ENCODE results near the gene UBQLN4. TPM values are rescaled to one million over a fixed set of nuclear protein-coding genes. Genes with fewer than 3 reads are reported as not detected.
"Not testable (repeated sequence)": the region's sequence is repeated elsewhere in the genome, so short reads cannot be mapped to it uniquely, and the experiment has no call there.

The UBQLN4 gene
- polyA plus RNA-seq, 1 of the 3 experiments (the other 2 are of a cell fraction) = 37.0 TPM

GRCh38 chr1:156042828-156043227 lies 10.8 kb downstream of the UBQLN4 start (continued):
- no peak for TF ChIP-seq RAD21 (IDR thresholded peaks at IDR 0.05; ENCODE audit: low read length)
- TF ChIP-seq SIN3A (IDR thresholded peaks at IDR 0.05; ENCODE audit: borderline replicate concordance, low read depth, low read length) = no peak
- no peak for TF ChIP-seq USF2 (IDR thresholded peaks at IDR 0.05; ENCODE audit: borderline replicate concordance, low read depth, low read length)
- no peak for TF ChIP-seq EP300 (IDR thresholded peaks at IDR 0.05; ENCODE audit: borderline replicate concordance in 1 of 2, low read depth in 1 of 2, low read length in 1 of 2)
- TF ChIP-seq RFX5 (IDR thresholded peaks at IDR 0.05; ENCODE audit: low read length) = no peak
- no peak for TF ChIP-seq FOSL2 (IDR thresholded peaks at IDR 0.05; ENCODE audit: borderline replicate concordance, low read depth)
- TF ChIP-seq GABPA (IDR thresholded peaks at IDR 0.05; ENCODE audit: low read depth) = no peak

GRCh38 chr1:156034991-156035390 lies 18.6 kb downstream of the UBQLN4 start:
- DNase-seq; H3K36me3 ChIP-seq (replicated peaks in 1 of 2; ENCODE audit: control insufficient read depth in 1 of 2, insufficient read depth in 2 of 2, low read length in 1 of 2); H3F3A ChIP-seq (replicated peaks; ENCODE audit: insufficient read depth); H3K4me1 ChIP-seq (ENCODE audit: control insufficient read depth in 1 of 2, insufficient read depth in 2 of 2, low read depth in 1 of 2, low read length in 1 of 2); H3K9me3 ChIP-seq; H3K27ac ChIP-seq (ENCODE audit: low read depth in 2 of 2, low read length in 1 of 2); H3K9ac ChIP-seq; H3K79me2 ChIP-seq (ENCODE audit: insufficient read depth); H3K9me2 ChIP-seq; H4K20me1 ChIP-seq (ENCODE audit: insufficient read depth); POLR2A ChIA-PET; H3K27me3 ChIP-seq (ENCODE audit: insufficient read depth); H3K4me2 ChIP-seq; H2AFZ ChIP-seq (ENCODE audit: low read depth); H3K4me3 ChIP-seq (ENCODE audit: low read depth in 2 of 2, low read length in 1 of 2): not testable (repeated sequence)
- WGBS (ENCODE audit: low lambda C conversion rate) = 95% methylated on average over 4 of the region's 4 CpGs
- CTCF ChIA-PET = interaction anchor here (1.2 kb wide), 2 partner anchors 18 to 31 kb away, joined by 3 read pairs; no protein-coding TSS in a partner anchor

GRCh38 chr1:156033011-156033410 lies 20.6 kb downstream of the UBQLN4 start:
- Histone ChIP-seq H2AFZ (ENCODE audit: low read depth) (no peak overlapping the region), H3K4me3 (ENCODE audit: low read depth in 2 of 2, low read length in 1 of 2) (no peak overlapping the region), H3K79me2 (ENCODE audit: insufficient read depth) (no peaks in the 10 kb centered on the region), H3K9me3 (no peaks in the 10 kb centered on the region), H3K9ac (no peak overlapping the region), H3K9me2 (no peaks in the 10 kb centered on the region), H3F3A (replicated peaks; ENCODE audit: insufficient read depth) (peaks cover 8% of the 10 kb centered on the region), H4K20me1 (ENCODE audit: insufficient read depth) (no peaks in the 10 kb centered on the region), H3K27me3 (ENCODE audit: insufficient read depth) (no peaks in the 10 kb centered on the region), H3K27ac (ENCODE audit: low read depth in 2 of 2, low read length in 1 of 2) (no peak overlapping the region), H3K4me2 (no peak overlapping the region), H3K4me1 (ENCODE audit: control insufficient read depth in 1 of 2, insufficient read depth in 2 of 2, low read depth in 1 of 2, low read length in 1 of 2) (no peaks in the 10 kb centered on the region), H3K36me3 (replicated peaks in 1 of 2; ENCODE audit: control insufficient read depth in 1 of 2, insufficient read depth in 2 of 2, low read length in 1 of 2) (peaks cover 0 to 2% of the 10 kb centered on the region in 2 experiments)
- 70% methylated on average over 5 of the region's 6 CpGs for WGBS (ENCODE audit: low lambda C conversion rate)
- ChIA-PET CTCF (interaction anchor here (0.7 to 2.5 kb wide), 4 partner anchors 11 to 94 kb away, joined by 3 to 11 read pairs (median 4); no protein-coding TSS in a partner anchor), POLR2A (no interaction called here)
- DNase-seq = no peak
- TF ChIP-seq RXRA (IDR thresholded peaks at IDR 0.05; ENCODE audit: borderline replicate concordance, low read depth) (no peak), USF2 (IDR thresholded peaks at IDR 0.05; ENCODE audit: borderline replicate concordance, low read depth, low read length) (no peak), RCOR1 (IDR thresholded peaks at IDR 0.05; ENCODE audit: low read length) (no peak), NRF1 (IDR thresholded peaks at IDR 0.05; ENCODE audit: low read depth, low read length) (no peak), EZH2phosphoT487 (IDR thresholded peaks at IDR 0.05; ENCODE audit: borderline replicate concordance, low read depth) (no peak), ZBTB33 (IDR thresholded peaks at IDR 0.05; ENCODE audit: borderline replicate concordance, low read depth) (no peak), FOXJ3 (CRISPR knock-in tag; IDR thresholded peaks at IDR 0.05) (no peak), TCF12 (IDR thresholded peaks at IDR 0.05) (no peak), PBX3 (IDR thresholded peaks at IDR 0.05) (no peak), REST (IDR thresholded peaks at IDR 0.05; ENCODE audit: low read depth, low read length) (no peak), MXI1 (IDR thresholded peaks at IDR 0.05; ENCODE audit: low read depth, low read length) (no peak), SIN3A (IDR thresholded peaks at IDR 0.05; ENCODE audit: borderline replicate concordance, low read depth, low read length) (no peak), RAD21 (IDR thresholded peaks at IDR 0.05; ENCODE audit: low read length) (no peak)
